Activated T-helper 2 cell treated with anti-CD3 and anti-CD28 coated beads, Interferon-gamma antibody, Interleukin-2, Interleukin-4, amounts not matched to agents 10 μg/mL and 5 μg/mL and 100 μg/mL, durations not matched to agents 14 hours and 24 hours and 36 hours (primary cell): ENCODE results near the gene EEF2K. TPM values are rescaled to one million over a fixed set of nuclear protein-coding genes. Genes with fewer than 3 reads are reported as not detected.

Source experiments
- DNase-seq: peaks from one replicate; pipeline ENCODE4 v3.0.0; 2021; ENCODE audit warnings: low spot score
- H3K27ac Mint-ChIP-seq: one replicate; pipeline ENCODE4 v1.8.0; 2021; ENCODE audit warnings: mixed read lengths
- H3K27me3 Mint-ChIP-seq: one replicate; pipeline ENCODE4 v1.8.0; 2021; ENCODE audit warnings: low read depth, mixed read lengths
- H3K36me3 Mint-ChIP-seq: one replicate; pipeline ENCODE4 v1.8.0; 2021; ENCODE audit warnings: low read depth, mixed read lengths
- H3K4me1 Mint-ChIP-seq: one replicate; pipeline ENCODE4 v1.8.0; 2021; ENCODE audit warnings: low read depth, mixed read lengths
- H3K4me3 Mint-ChIP-seq: one replicate; pipeline ENCODE4 v1.8.0; 2021; ENCODE audit warnings: low read depth, mild to moderate bottlenecking, moderate library complexity, mixed read lengths
- H3K9me3 Mint-ChIP-seq: one replicate; pipeline ENCODE4 v1.8.0; 2021; ENCODE audit warnings: mixed read lengths
- intact Hi-C: fragments of 100-400 bp; cut with micrococcal nuclease; formaldehyde crosslinking; loops from one replicate; pipeline ENCODE4 v1.15.1; 2023
- total RNA-seq: library from RNA; stranded (reverse); gene quantifications from 2 replicates; pipeline ENCODE4 v1.2.3, GENCODE V29; 2022

Gene EEF2K
- total RNA-seq, 1 donor from 2014 or later = 40.4 TPM

- Mint-ChIP-seq H3K4me3 (no peak overlapping the region), H3K4me1 (peaks cover 37% of the 10 kb centered on the region), H3K27me3 (no peaks in the 10 kb centered on the region), H3K27ac (peak overlapping the region; percentile 7), H3K9me3 (no peaks in the 10 kb centered on the region), H3K36me3 (peaks cover 39% of the 10 kb centered on the region)
- no peak for DNase-seq
- intact Hi-C loops = no loop called here
Observed at GRCh38 chr16:22220069-22220440, 14.0 kb downstream of the EEF2K start.

GRCh38 chr16:22220714-22221113 is 14.6 kb downstream of the EEF2K start:
- Mint-ChIP-seq H3K4me3 (no peak overlapping the region), H3K27ac (peak overlapping the region; percentile 17), H3K9me3 (no peaks in the 10 kb centered on the region), H3K36me3 (peaks cover 40% of the 10 kb centered on the region), H3K4me1 (peaks cover 30% of the 10 kb centered on the region), H3K27me3 (no peaks in the 10 kb centered on the region)
- no peak for DNase-seq
- intact Hi-C loops = no loop called here

- DNase-seq = no peak
- peaks cover 18% of the 10 kb centered on the region for H3K4me1 Mint-ChIP-seq
- H3K9me3 Mint-ChIP-seq = no peaks in the 10 kb centered on the region
- no peak overlapping the region for H3K27ac Mint-ChIP-seq
- no peaks in the 10 kb centered on the region for H3K27me3 Mint-ChIP-seq
- peaks cover 42% of the 10 kb centered on the region for H3K36me3 Mint-ChIP-seq
- intact Hi-C loops = no loop called here
- no peak overlapping the region for H3K4me3 Mint-ChIP-seq
Observed at GRCh38 chr16:22222006-22222405, 15.9 kb downstream of the EEF2K start.

GRCh38 chr16:22222998-22223397 is 16.9 kb downstream of the EEF2K start:
- H3K4me1 Mint-ChIP-seq = peaks cover 14% of the 10 kb centered on the region
- no peak for DNase-seq
- H3K27ac Mint-ChIP-seq = peak overlapping the region; percentile 52
- H3K27me3 Mint-ChIP-seq = no peaks in the 10 kb centered on the region
- intact Hi-C loops = no loop called here
- peaks cover 40% of the 10 kb centered on the region for H3K36me3 Mint-ChIP-seq
- H3K9me3 Mint-ChIP-seq = no peaks in the 10 kb centered on the region
- no peak overlapping the region for H3K4me3 Mint-ChIP-seq

- H3K27me3 Mint-ChIP-seq = no peaks in the 10 kb centered on the region
- intact Hi-C loops = no loop called here
- H3K36me3 Mint-ChIP-seq = peaks cover 42% of the 10 kb centered on the region
- H3K27ac Mint-ChIP-seq = no peak overlapping the region
- no peak overlapping the region for H3K4me3 Mint-ChIP-seq
- H3K9me3 Mint-ChIP-seq = no peaks in the 10 kb centered on the region
- DNase-seq = no peak
- H3K4me1 Mint-ChIP-seq = peaks cover 12% of the 10 kb centered on the region
Observed at GRCh38 chr16:22225060-22225459, 19.0 kb downstream of the EEF2K start.

GRCh38 chr16:22229889-22230288 is 23.8 kb downstream of the EEF2K start:
- intact Hi-C loops = no loop called here
- no peak overlapping the region for H3K4me3 Mint-ChIP-seq
- no peaks in the 10 kb centered on the region for H3K9me3 Mint-ChIP-seq
- H3K27me3 Mint-ChIP-seq = no peaks in the 10 kb centered on the region
- no peak for DNase-seq
- H3K27ac Mint-ChIP-seq = no peak overlapping the region
- H3K36me3 Mint-ChIP-seq = peaks cover 59% of the 10 kb centered on the region
- H3K4me1 Mint-ChIP-seq = peaks cover 12% of the 10 kb centered on the region

- Mint-ChIP-seq H3K27ac (peak overlapping the region; percentile 40), H3K27me3 (no peaks in the 10 kb centered on the region), H3K36me3 (peaks cover 57% of the 10 kb centered on the region), H3K9me3 (no peaks in the 10 kb centered on the region), H3K4me1 (peaks cover 13% of the 10 kb centered on the region), H3K4me3 (no peak overlapping the region)
- intact Hi-C loops = loop anchor here (1.0 to 2.0 kb wide), 2 partner anchors 9 to 16 kb away; no protein-coding TSS in a partner anchor
- DNase-seq = no peak
Observed at GRCh38 chr16:22232277-22233036, 26.4 kb downstream of the EEF2K start.

GRCh38 chr16:22233037-22233372 is 26.9 kb downstream of the EEF2K start:
- Mint-ChIP-seq H3K4me3 (no peak overlapping the region), H3K9me3 (no peaks in the 10 kb centered on the region), H3K36me3 (peaks cover 60% of the 10 kb centered on the region), H3K27ac (no peak overlapping the region), H3K4me1 (peaks cover 14% of the 10 kb centered on the region), H3K27me3 (no peaks in the 10 kb centered on the region)
- DNase-seq = no peak
- intact Hi-C loops = loop anchor here (2.0 kb wide), 1 partner anchor 16 kb away; no protein-coding TSS in a partner anchor

- Mint-ChIP-seq H3K9me3 (no peaks in the 10 kb centered on the region), H3K36me3 (peaks cover 57% of the 10 kb centered on the region), H3K27me3 (no peaks in the 10 kb centered on the region), H3K4me1 (peaks cover 33% of the 10 kb centered on the region), H3K4me3 (no peak overlapping the region), H3K27ac (no peak overlapping the region)
- intact Hi-C loops = no loop called here
- no peak for DNase-seq
Observed at GRCh38 chr16:22235839-22236745, 30.0 kb downstream of the EEF2K start.

- peak overlapping the region; percentile 64 for H3K27ac Mint-ChIP-seq
- H3K4me1 Mint-ChIP-seq = peaks cover 23% of the 10 kb centered on the region
- H3K4me3 Mint-ChIP-seq = no peak overlapping the region
- intact Hi-C loops = no loop called here
- no peaks in the 10 kb centered on the region for H3K9me3 Mint-ChIP-seq
- no peaks in the 10 kb centered on the region for H3K27me3 Mint-ChIP-seq
- DNase-seq = no peak
- peaks cover 36% of the 10 kb centered on the region for H3K36me3 Mint-ChIP-seq
Observed at GRCh38 chr16:22239131-22239805, 33.2 kb downstream of the EEF2K start.

- H3K27me3 Mint-ChIP-seq = no peaks in the 10 kb centered on the region
- peak overlapping the region; percentile 90 for H3K27ac Mint-ChIP-seq
- H3K9me3 Mint-ChIP-seq = no peaks in the 10 kb centered on the region
- H3K4me1 Mint-ChIP-seq = peaks cover 23% of the 10 kb centered on the region
- intact Hi-C loops = loop anchor here (2.0 to 5.0 kb wide), 3 partner anchors 33 to 57 kb away; partner anchors contain the start of genes EEF2K and POLR3E
- H3K4me3 Mint-ChIP-seq = no peak overlapping the region
- peaks cover 37% of the 10 kb centered on the region for H3K36me3 Mint-ChIP-seq
- no peak for DNase-seq
Observed at GRCh38 chr16:22240023-22240710, 34.1 kb downstream of the EEF2K start.

- Mint-ChIP-seq H3K27me3 (no peaks in the 10 kb centered on the region), H3K36me3 (peaks cover 71% of the 10 kb centered on the region), H3K4me1 (peaks cover 3% of the 10 kb centered on the region), H3K27ac (no peak overlapping the region), H3K9me3 (peaks cover 5% of the 10 kb centered on the region), H3K4me3 (no peak overlapping the region)
- DNase-seq = no peak
- intact Hi-C loops = no loop called here
Observed at GRCh38 chr16:22250522-22250921, 44.4 kb downstream of the EEF2K start.
